Erythroblast (primary cell): ENCODE data around the gene ARHGEF11.

ENCODE experiments used
- GATA1 ChIP-seq: IDR thresholded peaks from 2 replicates; pipeline ENCODE4 v1.6.1; 2011; ENCODE audit warnings: low read depth, mild to moderate bottlenecking, control low read depth, low read length, moderate library complexity
- POLR2A ChIP-seq: IDR thresholded peaks from 2 replicates; pipeline ENCODE4 v1.6.1; 2011; ENCODE audit warnings: mild to moderate bottlenecking, low read length

GRCh38 chr1:157043685-157044084, 1.9 kb downstream of the ARHGEF11 start:
- TF ChIP-seq POLR2A (no peak), GATA1 (no peak)
